IMR-90 (cell line): Measurements from ENCODE around the gene ANKRD40CL. TPM values are rescaled to one million over a fixed set of nuclear protein-coding genes. Genes with fewer than 3 reads are reported as not detected.

Source experiments
- ATAC-seq: fragments of 200-7000 bp; cut with Tn5 transposase; 2 replicates; pipeline ENCODE4 v1.9.1; 2020; ENCODE audit warnings: low read depth, mild to moderate bottlenecking, moderate library complexity
- BruUV-seq: library from RNA; stranded (reverse); fragments of 400-500 nt; replicated peaks from 2 replicates; lab custom pipeline; 2021; lab: Mats Ljungman, UMichigan
- CTCF ChIA-PET: fragments of 300-600 bp; formaldehyde crosslinking; extraction: SDS; loops from one replicate; lab custom pipeline; 2021; ENCODE audit warnings: antibody characterized with exemption; lab: Yijun Ruan, JAX
- POLR2A ChIA-PET: fragments of 300-600 bp; sonication (Branson Sonifier 250); formaldehyde crosslinking; loops from one replicate; lab custom pipeline; 2022; ENCODE audit warnings: antibody characterized with exemption; ENCODE audit not compliant: unreplicated experiment; lab: Charles Lee
- DNase-seq: peaks from one replicate; pipeline ENCODE4 v3.0.0; 2013
- H2AFZ ChIP-seq: replicated peaks from 2 replicates; pipeline ENCODE3; 2013; ENCODE audit warnings: low read length, mild to moderate bottlenecking; ENCODE audit not compliant: poor library complexity
- H2AK5ac ChIP-seq: 2 replicates; pipeline ENCODE4 v1.6.1; 2013; ENCODE audit warnings: low read depth, low read length, inconsistent platforms
- H2AK9ac ChIP-seq: replicated peaks from 2 replicates; pipeline ENCODE3; 2013; ENCODE audit warnings: mild to moderate bottlenecking, low read depth, low read length, moderate library complexity; ENCODE audit not compliant: poor library complexity
- H2BK120ac ChIP-seq: 2 replicates; pipeline ENCODE4 v1.6.1; 2013; ENCODE audit warnings: low read depth, low read length, inconsistent platforms
- H2BK15ac ChIP-seq: 3 replicates; pipeline ENCODE4 v1.6.1; 2013; ENCODE audit warnings: low read depth, low read length, inconsistent platforms
- H2BK20ac ChIP-seq: 2 replicates; pipeline ENCODE4 v1.6.1; 2013; ENCODE audit warnings: low read depth, mild to moderate bottlenecking, inconsistent platforms, low read length, moderate library complexity
- H2BK5ac ChIP-seq: 2 replicates; pipeline ENCODE4 v1.6.1; 2013; ENCODE audit warnings: mild to moderate bottlenecking, low read depth, low read length, inconsistent platforms; ENCODE audit not compliant: poor library complexity, severe bottlenecking
- H3K14ac ChIP-seq: replicated peaks from 2 replicates; pipeline ENCODE4 v1.6.1; 2013; ENCODE audit warnings: low read depth, low read length, inconsistent platforms
- H3K18ac ChIP-seq: 2 replicates; pipeline ENCODE4 v1.6.1; 2013; ENCODE audit warnings: low read depth, low read length, control low read depth
- H3K23ac ChIP-seq: 2 replicates; pipeline ENCODE4 v1.6.1; 2013; ENCODE audit warnings: low read depth, low read length, inconsistent platforms
- H3K27ac ChIP-seq: 2 replicates; pipeline ENCODE4 v1.5.1; 2013; ENCODE audit warnings: mild to moderate bottlenecking, control low read depth, low read length; ENCODE audit not compliant: insufficient read depth
- H3K27me3 ChIP-seq: 2 replicates; pipeline ENCODE4 v1.6.1; 2013; ENCODE audit warnings: low read length; ENCODE audit not compliant: control insufficient read depth, insufficient read depth
- H3K36me3 ChIP-seq: 2 replicates; pipeline ENCODE4 v1.6.1; 2013; ENCODE audit warnings: low read length, mixed read lengths; ENCODE audit not compliant: control insufficient read depth, insufficient read depth
- H3K4ac ChIP-seq: 2 replicates; pipeline ENCODE4 v1.6.1; 2013; ENCODE audit warnings: low read depth, low read length, inconsistent platforms
- H3K4me1 ChIP-seq: 2 replicates; pipeline ENCODE4 v1.6.1; 2013; ENCODE audit warnings: low read length, mixed read lengths; ENCODE audit not compliant: control insufficient read depth, insufficient read depth
- H3K4me2 ChIP-seq: 2 replicates; pipeline ENCODE4 v1.6.1; 2013; ENCODE audit warnings: low read depth, mild to moderate bottlenecking, control low read depth, low read length, moderate library complexity
- H3K4me3 ChIP-seq: 2 replicates; pipeline ENCODE4 v1.5.1; 2013; ENCODE audit warnings: low read depth, mild to moderate bottlenecking, control low read depth, low read length, moderate library complexity; ENCODE audit not compliant: insufficient read depth
- H3K56ac ChIP-seq: 2 replicates; pipeline ENCODE4 v1.6.1; 2013; ENCODE audit warnings: low read length, inconsistent platforms; ENCODE audit not compliant: insufficient read depth; ENCODE audit errors: extremely low read depth
- H3K79me1 ChIP-seq, 2 experiments: 2 replicates each; pipeline ENCODE4 v1.6.1; 2013; ENCODE audit warnings: low read length in 2 of 2, inconsistent platforms in 1 of 2, low read depth in 1 of 2
- H3K9ac ChIP-seq: 2 replicates; pipeline ENCODE4 v1.6.1; 2013; ENCODE audit warnings: low read depth, low read length, control low read depth
- H3K9me1 ChIP-seq: 2 replicates; pipeline ENCODE4 v1.6.1; 2013; ENCODE audit warnings: low read length, inconsistent platforms; ENCODE audit not compliant: insufficient read depth
- H3K9me3 ChIP-seq: 2 replicates; pipeline ENCODE4 v1.6.1; 2013; ENCODE audit warnings: low read length; ENCODE audit not compliant: control insufficient read depth, insufficient read depth
- H4K20me1 ChIP-seq: 2 replicates; pipeline ENCODE4 v1.6.1; 2013; ENCODE audit warnings: low read length, inconsistent platforms; ENCODE audit not compliant: insufficient read depth
- H4K5ac ChIP-seq: 2 replicates; pipeline ENCODE4 v1.6.1; 2013; ENCODE audit warnings: mild to moderate bottlenecking, low read depth, low read length, control low read depth
- H4K8ac ChIP-seq, 2 experiments: 2 replicates each; pipeline ENCODE4 v1.6.1; 2013; ENCODE audit warnings: low read depth in 2 of 2, low read length in 2 of 2, control low read depth in 1 of 2, inconsistent platforms in 1 of 2
- H4K91ac ChIP-seq: 2 replicates; pipeline ENCODE4 v1.6.1; 2013; ENCODE audit warnings: low read depth, low read length, inconsistent platforms; ENCODE audit not compliant: insufficient read depth
- MAFK ChIP-seq: IDR thresholded peaks from 2 replicates; pipeline ENCODE4 v1.6.1; 2012; ENCODE audit warnings: low read depth, low read length, improper control_type of control experiment
- WGBS, 2 experiments: methylation state at CpG; one replicate each; pipeline versions ENCODE4 v1.1.5 to v1.1.7; 2013; ENCODE audit warnings: missing lambda C conversion rate in 2 of 2; ENCODE audit not compliant: insufficient read length in 1 of 2; ENCODE audit errors: extremely low coverage in 2 of 2; 5-methylcytosine and 5-hydroxymethylcytosine counted together
- dilution Hi-C: fragments of 300-500 bp; cut with HindIII; formaldehyde crosslinking; loops from one replicate; pipeline ENCODE4 v1.14.3; 2018; ENCODE audit warnings: low sequenced_read_pairs; ENCODE audit not compliant: unreplicated experiment
- in situ Hi-C: fragments of 300-500 bp; cut with MboI; formaldehyde crosslinking; loops from 3 replicates; pipeline ENCODE4 v1.14.3; 2019; ENCODE audit warnings: low sequenced_read_pairs, inconsistent platforms, mixed read lengths
- intact Hi-C: fragments of 100-400 bp; cut with micrococcal nuclease; formaldehyde crosslinking; loops from 2 replicates; pipeline ENCODE4 v1.10.0; 2022
- polyA plus RNA-seq, 3 experiments: library from polyadenylated mRNA; depleted of rRNA; stranded (reverse); fragments of >200 nt; gene quantifications; 2 replicates each; pipeline ENCODE4 v1.2.3, GENCODE V29; 2012; ENCODE audit warnings: low replicate concordance in 1 of 3
- total RNA-seq: library from RNA; depleted of rRNA; stranded (reverse); fragments of >200 nt; gene quantifications from 2 replicates; pipeline ENCODE4 v1.2.3, GENCODE V29; 2012

Gene ANKRD40CL
- total and polyA plus RNA-seq, 2 of the 4 experiments (the other 2 are of a cell fraction), result not detected

DNA sequence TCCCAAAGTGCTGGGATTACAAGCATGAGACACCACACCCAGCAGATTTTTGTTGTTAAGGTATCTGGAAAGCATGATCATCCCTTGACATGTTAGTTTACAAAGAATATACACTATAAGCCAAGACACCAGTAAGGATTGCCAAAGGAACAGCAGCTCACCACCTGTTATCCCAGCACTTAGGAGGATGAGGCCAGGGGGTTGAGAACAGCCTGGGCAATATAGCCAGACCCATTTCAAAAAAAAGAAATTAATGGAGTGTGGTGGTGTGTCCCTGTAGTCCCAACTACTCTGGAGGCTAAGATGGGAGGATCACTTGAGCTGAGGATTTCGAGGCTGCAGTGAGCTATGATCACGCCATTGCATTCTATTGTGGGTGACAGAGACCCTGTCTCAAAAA is 5.1 kb downstream of the ANKRD40CL start:
- dilution Hi-C loops (no loop called here), in situ Hi-C loops (no loop called here), intact Hi-C loops (no loop called here)
- no peak overlapping the region; the same call in 1 of the 2 replicates for H4K5ac ChIP-seq
- H4K20me1 ChIP-seq, result no peaks in the 10 kb centered on the region
- peaks cover 2% of the 10 kb centered on the region; the same call in 1 of the 2 replicates for H3K27me3 ChIP-seq
- no peaks in the 10 kb centered on the region for H3K9me1 ChIP-seq
- no peak for TF ChIP-seq MAFK
- no peak overlapping the region for H2BK5ac ChIP-seq
- BruUV-seq, result no TSS peak
- no CpG with 5 or more reads among the region's 2 CpGs for WGBS, 2 experiments
- H3K14ac ChIP-seq, result no peak overlapping the region
- H3K4ac ChIP-seq, result no peak overlapping the region
- H3K36me3 ChIP-seq, result no peaks in the 10 kb centered on the region
- no peak overlapping the region for H3K9ac ChIP-seq
- no peak overlapping the region for H3K18ac ChIP-seq
- H2BK120ac ChIP-seq, result no peak overlapping the region
- DNase-seq (no peak), ATAC-seq (no peak)
- no peaks in the 10 kb centered on the region for H3K4me1 ChIP-seq
- H3K4me3 ChIP-seq, result no peak overlapping the region
- no peaks in the 10 kb centered on the region for H3K9me3 ChIP-seq
- H4K91ac ChIP-seq, result no peak overlapping the region
- no peak overlapping the region for H2BK15ac ChIP-seq
- H3K23ac ChIP-seq, result no peak overlapping the region
- no peak overlapping the region for H3K4me2 ChIP-seq
- H2BK20ac ChIP-seq, result no peak overlapping the region
- H3K27ac ChIP-seq, result no peak overlapping the region
- POLR2A ChIA-PET, result no interaction called here
- H2AK9ac ChIP-seq, result no peak overlapping the region
- H2AFZ ChIP-seq, result no peak overlapping the region
- no peak overlapping the region for H4K8ac ChIP-seq
- CTCF ChIA-PET, result no interaction called here
- H2AK5ac ChIP-seq, result no peak overlapping the region
- H3K56ac ChIP-seq, result no peak overlapping the region
- H3K79me1 ChIP-seq, result no peaks in the 10 kb centered on the region
